Measurements from ENCODE around the gene CST7.
"Not testable (repeated sequence)": the region's sequence is repeated elsewhere in the genome, so short reads cannot be mapped to it uniquely, and the experiment has no call there.

The CST7 gene

DNA sequence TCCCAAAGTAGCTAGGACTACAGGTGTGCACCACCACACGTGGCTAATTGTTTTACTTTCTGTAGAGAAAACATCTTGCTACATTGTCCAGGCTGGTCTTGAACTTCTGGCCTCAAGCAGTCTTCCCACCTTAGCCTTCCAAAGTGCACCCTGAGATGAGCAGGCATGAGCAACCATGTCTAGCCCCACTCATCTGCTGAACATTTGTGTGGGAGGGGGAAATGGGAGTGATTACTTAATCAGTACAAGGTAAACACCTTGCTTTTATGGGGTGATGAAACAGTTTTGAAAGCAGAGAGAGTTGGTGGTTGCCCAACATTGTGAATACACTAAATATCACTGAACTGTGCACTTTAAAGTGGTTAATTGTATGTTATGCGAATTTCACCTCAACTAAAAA is 38.2 kb downstream of the CST7 start:
- no peak for DNase-seq

DNA sequence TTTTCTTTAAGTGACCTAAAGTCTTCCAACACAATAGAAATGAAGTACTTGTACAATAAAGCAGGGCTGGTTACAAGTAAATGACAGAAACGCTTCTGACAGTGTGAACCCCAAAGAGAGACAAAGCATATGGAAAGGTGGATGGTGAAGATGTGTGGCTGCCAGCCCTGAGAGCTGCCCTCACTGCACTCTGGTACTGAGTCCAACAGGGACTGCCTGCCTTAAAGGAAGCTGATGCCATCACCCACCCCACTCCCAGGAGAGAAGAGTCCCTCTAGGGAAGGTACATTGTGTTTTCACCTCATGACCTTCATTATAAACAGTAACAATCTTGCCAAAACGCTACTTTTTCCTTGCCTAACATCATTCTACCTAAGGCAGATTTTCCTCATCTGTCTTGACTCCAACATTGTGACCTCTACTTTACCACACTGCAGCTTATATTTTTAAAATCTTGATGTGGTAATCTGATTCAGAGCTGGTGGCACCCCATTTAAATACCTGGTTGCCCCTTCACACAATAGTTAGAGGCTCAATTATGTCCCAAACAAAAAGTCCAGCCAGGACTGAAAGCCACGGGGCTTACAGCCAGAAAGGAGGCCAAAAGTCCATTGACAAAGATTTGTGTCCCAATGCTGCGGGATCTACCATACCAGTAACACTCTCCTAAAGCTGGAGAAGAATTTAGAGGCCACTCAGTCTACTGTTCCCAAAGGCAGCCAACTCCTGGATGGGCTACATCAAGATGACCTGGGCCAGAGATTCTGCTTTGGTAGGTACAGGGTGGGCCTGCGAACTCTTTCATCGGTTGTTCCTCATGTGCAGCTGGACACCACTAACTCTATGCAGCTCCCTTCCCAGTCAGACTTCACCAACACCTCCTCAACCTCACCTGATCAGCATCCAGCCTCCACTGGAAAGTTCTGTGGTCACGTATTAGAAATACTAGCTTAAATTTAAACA is 39.1 kb downstream of the CST7 start:
- DNase-seq, result no peak

DNA sequence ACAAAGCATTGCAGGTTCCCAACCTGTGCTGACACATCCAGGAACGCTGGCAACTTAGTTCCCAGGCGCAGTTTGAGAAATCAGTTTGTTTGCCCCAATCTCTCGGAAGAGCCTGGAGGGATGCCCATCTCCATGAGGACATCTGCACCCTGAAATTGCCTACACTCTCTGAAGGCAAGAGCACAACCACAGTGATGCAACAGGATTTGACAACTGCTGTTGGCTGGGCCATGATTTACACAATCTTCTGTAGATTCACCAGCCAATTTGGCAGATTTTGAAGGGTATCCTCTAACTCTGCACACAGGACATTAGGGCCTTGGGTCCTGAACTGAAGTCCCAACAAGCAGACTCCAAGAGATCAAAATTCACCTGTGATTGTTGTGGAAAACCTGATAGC is 40.1 kb downstream of the CST7 start:
- DNase-seq, result no peak

DNA sequence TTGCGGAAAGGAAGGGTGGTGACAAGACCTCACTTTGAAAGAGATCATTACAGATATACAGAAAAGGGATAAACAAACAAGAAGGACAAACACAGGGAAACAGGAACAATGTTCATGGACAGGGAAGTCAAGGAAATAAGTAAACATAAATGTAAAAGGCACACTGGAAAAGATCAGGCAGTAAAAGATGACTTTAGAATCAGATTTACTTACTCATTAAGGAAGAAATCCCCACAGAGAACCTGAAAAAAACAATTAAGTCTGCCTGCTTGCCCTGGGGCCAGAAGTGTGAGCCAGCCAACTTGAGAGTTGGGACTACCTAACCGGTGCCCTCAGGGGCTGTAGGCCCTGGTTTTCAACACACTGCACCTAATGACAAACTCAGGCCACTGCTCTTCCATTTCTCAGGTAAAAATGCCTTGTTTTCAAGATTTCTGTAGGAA is 41.8 kb downstream of the CST7 start:
- DNase-seq, result no peak

DNA sequence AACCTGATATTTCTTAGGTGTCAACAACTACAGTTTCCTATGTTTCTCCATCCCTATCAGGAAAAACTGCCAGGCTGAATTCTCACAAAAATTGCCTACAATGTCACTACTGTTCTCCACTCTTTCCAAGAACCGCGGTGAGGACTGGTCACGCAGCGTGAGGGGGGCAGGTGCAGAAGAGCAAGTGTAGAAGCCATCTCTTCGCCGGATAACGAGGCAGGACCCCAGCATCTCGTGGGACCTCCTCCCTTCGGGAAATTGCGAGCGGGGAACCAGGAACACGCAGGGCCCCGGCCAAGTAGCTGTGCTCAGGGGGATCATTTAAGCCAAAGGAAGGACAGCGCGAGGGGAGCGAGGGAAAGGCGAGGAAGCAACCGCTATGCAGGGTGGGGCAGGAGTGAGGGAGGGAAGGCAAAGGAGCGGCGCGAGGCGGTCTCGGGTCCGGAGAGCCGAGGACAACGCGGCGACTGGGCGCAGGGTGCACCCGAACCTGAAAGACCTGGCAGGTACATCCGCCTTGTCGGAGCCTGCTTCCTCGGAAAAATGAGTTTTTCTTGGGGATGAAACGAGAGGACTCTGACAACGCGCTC is 42.9 kb downstream of the CST7 start:
- no peak for DNase-seq

DNA sequence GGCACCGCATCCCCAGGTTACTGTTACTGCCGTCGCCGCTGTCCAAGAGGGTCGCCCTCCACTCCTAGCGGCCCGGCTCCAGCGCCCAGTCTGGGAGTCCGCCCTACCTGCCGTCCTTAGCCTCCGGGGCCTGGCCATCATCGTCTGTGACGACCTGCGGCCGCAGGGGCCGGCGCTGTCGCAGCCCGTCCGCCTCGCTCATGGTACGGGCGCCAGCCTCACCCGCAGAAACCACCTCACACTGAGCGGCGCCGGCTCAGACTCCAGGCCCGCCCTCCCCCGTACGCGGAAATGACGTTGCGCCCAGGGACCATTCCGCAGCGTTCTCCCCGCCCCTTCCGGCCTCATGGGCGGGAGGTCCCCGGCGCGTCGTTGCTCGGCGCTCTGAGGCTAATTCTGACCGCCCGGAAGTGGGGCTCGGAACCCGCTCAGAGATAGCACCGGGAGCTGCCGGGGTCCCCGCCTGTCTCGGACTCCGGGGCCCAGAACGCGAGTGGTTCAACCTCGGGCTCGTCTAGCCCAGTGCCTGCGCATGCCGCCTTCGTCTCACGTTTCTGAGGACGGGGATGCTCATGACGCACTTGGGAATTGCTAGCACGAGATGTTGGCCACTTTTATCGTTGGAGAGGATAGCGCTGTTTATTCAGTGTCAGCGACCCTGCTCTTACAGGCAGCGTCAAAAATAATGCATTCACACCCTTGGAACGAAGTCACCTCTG is 43.6 kb downstream of the CST7 start, which contains the start of gene APMAP:
APMAP (minus strand) TSS at position 265 of the 719 bp plus-strand sequence; CDS start at position 202, 63 bp downstream.
- peak; percentile 98 for DNase-seq

DNA sequence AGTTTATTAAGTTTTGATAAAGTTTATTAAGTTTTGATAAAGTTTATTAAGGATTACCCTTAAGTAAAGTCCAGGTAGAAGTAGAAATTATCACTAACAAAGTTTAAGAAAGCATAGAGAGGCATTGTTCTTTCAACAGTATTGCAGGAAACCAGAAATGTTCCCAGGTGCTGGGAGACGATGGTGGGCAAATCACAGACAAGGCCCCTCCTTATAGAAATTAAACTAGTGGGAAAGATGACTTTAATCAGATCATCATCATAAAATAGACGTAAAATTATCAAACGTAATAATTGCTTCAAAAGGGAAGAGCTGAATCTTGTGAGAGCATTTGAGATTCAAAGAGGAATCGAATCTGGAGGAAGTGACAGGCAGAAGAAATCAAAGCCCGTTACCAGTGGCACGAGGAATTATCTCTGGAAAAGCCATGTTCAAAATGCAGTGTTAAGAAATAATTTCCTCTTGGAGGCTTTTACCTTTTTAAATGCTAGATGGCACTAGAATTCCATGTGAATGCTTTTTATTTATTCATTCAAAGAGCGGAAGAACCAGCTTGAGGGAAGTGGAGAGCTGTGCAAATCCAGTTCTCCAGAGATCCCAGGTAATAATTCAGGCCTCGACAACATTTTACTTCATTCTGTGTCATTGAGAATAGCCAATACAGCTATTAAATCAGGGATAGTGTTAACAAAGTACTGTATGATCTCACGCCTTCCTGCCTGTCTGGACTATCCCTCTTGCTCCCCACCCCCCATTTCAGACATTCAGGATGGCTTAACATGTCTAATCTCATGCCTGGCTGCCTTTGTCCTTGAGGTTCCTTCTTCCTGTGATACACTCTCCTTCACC is 44.5 kb downstream of the CST7 start:
- no peak for DNase-seq

DNA sequence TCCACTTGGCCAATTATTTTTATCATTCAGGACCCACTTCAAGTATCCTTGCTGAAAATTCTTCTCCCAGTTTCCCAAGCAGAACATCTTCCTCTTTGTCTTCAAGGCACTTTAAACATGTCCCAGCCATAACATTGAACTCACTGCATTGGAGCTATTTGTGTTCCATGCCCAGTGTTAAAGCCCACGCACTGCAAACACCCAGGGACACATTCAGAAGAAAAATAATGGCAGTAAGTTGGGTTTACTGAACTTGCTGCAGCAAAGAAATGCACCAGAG is 45.1 kb downstream of the CST7 start:
- no peak for DNase-seq

DNA sequence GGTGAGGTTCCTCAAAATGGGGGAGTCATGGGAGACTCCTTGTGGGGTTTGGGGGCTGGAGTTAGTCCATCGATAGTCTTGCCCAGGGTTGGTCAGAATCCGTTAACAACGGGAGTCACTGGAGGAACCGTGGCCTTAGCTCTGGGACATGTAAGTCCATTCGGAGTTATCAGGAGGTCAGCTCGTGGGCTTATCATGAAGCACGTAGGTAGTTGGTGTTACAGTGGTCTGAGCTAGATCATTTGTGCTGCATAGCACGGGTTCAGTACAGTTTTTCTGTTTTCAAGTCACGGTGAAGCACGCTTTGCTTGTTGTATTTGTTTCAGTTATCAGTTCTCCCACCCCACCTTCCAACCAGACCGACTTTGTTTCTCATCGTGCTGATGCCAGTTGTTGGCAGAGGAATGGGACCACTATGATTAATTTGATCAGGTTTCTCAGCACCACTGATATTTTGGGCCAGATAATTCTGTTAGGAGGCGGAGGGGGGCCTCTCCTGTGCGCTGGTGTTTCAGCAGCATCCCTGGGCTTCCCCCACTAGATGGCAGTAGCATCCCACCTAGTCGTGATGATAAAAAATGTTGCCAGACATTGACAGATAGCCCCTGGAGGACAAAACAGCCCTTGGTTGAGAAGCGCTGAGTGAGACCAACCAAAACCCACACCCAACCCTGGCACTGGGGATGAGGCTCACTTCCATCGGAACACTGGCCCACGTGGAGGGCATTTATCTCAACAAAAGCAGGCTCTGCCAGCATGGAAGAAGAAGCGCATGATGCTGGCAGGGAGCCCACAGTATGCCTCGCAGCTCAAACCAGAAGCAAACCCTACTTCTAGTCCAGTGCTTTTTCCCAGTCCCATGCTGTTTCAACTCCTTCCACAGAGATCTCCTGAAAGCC is 45.6 kb downstream of the CST7 start:
- DNase-seq, result peak; percentile 83

DNA sequence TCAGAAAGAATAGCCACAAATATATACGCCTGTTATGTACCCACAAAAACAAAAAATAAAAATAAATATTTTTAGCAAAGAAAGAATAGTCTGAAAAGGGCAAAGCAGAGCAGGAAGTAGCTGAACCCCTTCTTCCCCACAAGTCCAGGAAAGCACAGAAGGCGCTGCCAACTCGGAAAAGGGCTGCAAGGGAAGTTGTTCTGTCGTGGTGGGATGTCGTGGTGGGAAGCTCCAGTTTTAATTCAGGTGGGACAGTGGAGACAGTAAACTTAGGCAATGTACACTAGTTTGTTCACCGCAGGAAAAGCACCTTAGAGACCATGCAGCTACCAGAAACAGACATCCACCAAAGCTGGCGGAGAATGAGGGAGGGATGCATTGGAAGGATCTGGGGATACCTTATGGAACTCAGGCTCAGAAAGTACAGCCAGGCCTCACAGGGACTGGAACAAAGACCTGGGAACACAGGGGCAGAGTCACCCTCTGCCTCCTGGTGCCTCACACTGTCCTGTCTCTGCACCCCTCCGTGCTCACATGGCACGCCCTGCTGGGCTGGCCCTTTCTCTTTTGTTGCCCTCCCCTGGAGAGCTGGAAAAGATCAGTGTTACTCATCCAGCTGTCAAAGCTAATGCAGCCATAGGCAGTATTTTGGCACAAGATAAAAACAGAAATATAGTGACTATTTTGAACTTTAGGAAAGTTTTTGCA is 46.8 kb downstream of the CST7 start:
- no peak for DNase-seq

DNA sequence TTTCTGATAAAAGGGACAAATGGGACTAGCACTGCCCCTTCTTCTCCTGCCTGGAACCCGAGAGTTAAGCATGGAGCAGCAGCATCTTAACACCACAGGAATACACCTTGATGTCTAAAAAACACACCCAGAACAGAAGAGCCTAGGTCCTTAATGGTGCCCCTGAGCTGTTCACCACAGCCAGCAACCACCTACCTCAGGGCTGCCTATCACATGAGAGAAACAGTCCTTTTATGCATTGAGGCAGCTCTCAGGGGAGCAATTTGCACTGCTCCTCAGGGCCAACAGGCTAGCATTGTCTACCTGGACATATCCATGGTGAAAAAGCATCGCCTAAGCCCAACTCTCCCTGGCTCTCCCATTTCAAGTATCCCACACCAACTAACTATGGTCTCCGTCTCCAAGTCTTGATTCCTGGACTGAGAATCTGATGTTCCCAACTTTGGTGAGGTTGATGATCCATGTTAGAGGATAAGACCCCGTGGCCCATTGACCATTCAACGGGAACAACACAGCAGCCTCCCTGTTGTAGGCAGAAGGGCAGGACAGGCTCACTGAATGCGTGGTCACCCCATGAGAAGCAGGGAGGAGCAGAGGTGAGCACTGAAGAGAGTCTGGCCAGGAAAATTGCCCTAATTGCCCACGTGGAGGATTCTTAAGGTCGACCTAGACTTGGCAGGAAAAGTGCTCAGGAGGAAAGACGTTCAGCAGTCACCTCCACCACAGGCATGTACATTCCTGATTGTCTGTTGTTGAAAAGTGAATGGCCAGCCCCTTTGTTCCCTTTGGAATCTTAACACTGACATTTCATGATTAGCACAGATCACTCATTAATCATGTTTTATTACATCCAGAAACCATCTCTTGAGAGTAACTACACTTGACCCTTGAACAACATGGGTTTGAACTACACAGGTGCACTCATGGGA is 47.6 kb downstream of the CST7 start:
- no peak for DNase-seq

DNA sequence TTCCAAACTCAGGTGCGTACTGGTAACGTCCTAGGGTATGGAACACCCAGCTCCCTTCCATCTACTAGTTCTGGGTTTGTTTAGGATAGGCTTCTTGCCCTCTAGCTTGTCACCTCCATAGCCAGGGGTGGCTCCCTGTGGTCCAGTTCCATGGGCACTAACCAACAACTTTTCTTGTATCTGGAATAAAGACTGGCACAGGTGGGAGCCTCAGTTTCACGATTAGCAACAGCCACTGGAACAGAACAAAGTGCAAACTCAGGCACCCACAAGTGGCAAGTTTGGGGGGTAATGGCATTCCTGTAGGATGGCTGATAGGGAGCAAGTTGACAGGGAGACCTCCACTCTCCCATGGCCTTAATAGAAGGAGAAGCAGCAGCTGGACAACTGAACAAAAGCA is 49.1 kb downstream of the CST7 start:
- no peak for DNase-seq

DNA sequence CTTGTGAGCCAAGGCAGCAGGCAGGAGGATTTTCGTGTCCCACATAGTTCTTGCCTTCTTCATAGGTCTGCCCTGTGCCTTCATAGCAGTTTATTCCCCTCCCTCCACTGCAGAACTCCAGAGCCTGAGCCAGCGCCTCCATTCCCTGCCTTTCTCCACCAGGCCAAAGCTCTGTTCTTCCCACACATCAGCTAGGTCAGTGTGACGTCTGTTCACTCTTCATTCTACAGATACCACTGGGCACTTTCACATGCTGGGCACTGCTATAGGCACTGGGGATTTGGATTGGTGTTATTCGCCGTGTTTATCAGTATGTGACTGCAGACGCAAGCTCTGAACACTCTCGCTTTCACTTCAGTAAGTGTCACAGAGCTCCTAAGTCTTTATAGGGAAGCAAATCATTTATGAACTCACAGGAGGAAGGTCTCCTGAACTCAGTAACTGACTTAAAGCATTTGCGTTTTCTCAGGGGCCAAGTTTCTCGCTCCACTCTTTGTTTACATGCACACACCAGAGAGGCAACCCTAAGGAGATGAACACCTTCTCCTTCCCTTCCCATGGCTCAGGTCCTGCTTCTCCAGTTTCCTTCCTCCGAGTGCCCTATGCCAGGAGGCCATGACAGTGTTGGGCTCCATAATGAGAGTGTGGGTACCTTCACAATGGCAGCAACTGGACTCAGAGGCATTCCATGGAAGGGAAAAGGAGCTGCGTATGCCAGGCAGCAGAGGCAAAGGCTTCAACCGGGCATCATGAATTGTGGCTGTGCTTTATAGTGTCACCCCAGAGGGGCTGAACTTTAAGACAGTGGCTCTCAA is 49.8 kb downstream of the CST7 start:
- no peak for DNase-seq

DNA sequence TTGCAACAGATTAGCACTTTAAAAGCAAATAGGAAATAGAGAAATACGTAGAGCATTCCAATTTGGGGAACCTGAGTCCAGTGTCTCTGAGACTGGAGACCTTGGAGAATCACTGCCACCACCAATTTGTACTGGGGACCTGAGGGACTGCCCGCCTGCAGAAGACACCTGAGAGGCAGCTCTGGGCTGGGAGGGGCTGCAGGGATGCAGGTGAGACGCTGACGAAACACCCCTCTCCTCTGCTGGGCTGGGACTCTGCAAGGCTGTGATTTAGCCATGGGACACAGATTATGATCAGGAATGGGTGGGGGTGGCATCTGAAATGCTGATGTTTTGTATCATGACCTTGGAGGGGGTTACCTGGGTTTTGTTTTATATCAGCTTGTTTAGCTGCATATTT is 50.5 kb downstream of the CST7 start:
- DNase-seq, result no peak

DNA sequence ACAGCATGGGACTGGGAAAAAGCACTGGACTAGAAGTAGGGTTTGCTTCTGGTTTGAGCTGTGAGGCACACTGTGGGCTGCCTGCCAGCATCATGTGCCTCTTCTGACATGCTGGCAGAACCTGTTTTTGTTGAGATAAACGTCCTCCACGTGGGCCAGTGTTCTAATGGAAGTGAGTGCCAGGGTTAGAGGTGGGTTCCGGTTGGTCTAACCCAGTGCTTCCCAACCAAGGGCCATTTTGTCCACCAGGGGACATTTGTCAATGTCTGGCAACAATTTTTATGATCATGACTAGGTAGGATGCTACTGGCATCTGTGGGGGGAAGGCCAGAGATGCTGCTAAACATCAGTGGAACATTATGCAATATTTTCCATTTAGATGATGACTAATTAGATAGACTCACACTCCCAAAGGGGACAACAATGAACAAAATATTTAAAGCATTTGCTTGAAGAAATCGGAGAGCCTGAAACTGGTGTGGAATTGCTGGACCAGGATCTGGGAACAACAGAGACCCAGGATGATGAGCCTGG is 51.3 kb downstream of the CST7 start:
- no peak for DNase-seq

DNA sequence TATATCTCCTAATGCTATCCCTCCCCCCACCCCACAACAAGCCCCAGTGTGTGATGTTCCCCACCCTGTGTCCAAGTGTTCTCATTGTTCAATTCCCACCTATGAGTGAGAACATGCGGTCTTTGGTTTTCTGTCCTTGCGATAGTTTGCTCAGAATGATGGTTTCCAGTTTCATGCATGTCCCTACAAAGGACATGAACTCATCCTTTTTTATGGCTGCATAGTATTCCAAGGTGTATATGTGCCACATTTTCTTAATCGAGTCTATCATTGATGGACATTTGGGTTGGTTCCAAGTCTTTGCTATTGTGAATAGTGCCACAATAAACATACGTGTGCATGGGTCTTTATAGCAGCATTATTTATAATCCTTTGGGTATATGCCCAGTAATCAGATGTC is 52.3 kb downstream of the CST7 start:
- not testable (repeated sequence) for DNase-seq

DNA sequence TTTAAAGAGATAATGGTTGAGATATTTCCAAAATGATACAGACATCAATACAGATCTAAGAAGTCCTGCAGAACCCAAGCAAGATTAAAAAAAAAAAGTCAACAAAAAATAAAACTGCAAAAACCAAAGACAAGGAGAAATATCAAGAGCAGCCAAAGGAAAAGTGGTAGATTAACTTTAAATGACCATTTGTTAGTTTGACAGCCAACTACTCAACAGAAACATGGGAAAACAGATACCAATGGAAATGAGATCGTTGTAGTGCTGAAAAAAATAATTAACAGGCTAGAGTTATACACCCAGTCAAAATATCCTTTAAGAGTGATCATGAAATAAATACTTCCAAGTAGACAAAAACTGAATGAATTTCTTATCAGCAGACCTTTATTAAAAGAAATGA is 53.9 kb downstream of the CST7 start:
- DNase-seq, result no peak

DNA sequence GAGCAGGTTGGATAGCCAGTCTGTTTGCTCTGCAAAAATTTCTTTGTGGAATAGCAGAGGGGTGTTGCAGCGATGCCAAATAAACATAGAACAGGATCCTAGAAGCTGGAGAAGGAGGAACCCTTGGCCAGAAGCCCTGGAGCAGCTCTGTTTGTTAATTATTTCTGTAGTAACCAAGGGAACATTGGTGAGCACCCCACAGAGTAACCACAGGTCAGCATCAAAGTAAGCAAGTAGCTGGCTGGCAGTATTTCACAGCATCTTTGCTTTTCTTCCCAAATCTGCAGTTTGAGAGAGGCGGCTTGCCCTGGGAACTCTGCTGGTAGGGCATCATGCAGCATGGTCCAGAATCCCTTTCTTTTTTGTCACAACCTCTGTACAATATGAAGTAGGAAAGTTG is 56.2 kb downstream of the CST7 start:
- DNase-seq, result no peak

DNA sequence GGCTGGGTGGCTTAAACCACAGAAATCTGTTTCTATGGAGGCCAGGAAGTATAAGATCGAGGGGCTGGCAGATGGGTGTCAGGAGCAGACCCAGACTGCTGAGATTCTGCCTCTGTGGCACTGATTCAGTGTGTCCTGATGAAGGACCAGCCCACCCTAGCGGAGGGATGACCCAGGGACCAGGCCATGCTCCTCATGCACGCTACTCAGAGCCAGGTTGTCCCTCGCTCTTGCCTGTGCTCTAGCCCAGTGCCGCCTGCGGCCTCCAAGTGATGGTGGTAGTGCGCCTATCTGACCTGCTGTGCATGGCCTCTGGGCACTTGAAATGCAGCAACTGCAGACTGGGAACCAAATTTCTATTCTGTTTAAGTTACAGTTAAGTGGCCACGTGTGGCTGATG is 56.6 kb downstream of the CST7 start:
- DNase-seq, result no peak
